Measurements from ENCODE around the gene PRXL2B.

- no peak for TF ChIP-seq CTCF (IDR thresholded peaks at IDR 0.05; ENCODE audit: low read depth, low read length, poor library complexity, severe bottlenecking)
- no peak for TF ChIP-seq EZH2phosphoT487 (IDR thresholded peaks at IDR 0.05; ENCODE audit: borderline replicate concordance, low read length)
Measured at GRCh38 chr1:2541619-2542245, 44.8 kb upstream of the PRXL2B start.
